Endodermal cell (in vitro differentiated cells): ENCODE results near the gene MLLT3. TPM values are rescaled to one million over a fixed set of nuclear protein-coding genes. Genes with fewer than 3 reads are reported as not detected.
A peak's percentile ranks its signal among the peaks of the same experiment; 100 is the strongest.

Experiments used
- DNase-seq: peaks from one replicate; pipeline ENCODE4 v3.0.0-alpha.2; 2017
- H3K27ac ChIP-seq: 2 replicates; pipeline ENCODE4 v1.5.1; 2013; ENCODE audit warnings: mild to moderate bottlenecking, low read depth, low read length, moderate library complexity
- H3K27me3 ChIP-seq: 2 replicates; pipeline ENCODE4 v1.6.1; 2013; ENCODE audit warnings: mild to moderate bottlenecking, low read length, moderate library complexity; ENCODE audit not compliant: insufficient read depth, control insufficient read depth, poor library complexity, severe bottlenecking
- H3K36me3 ChIP-seq: 2 replicates; pipeline ENCODE4 v1.7.0; 2013; ENCODE audit warnings: mild to moderate bottlenecking, low read length, moderate library complexity; ENCODE audit not compliant: control insufficient read depth, insufficient read depth
- H3K4me1 ChIP-seq: one replicate; pipeline ENCODE4 v1.7.0; 2013; ENCODE audit warnings: low read length; ENCODE audit not compliant: control insufficient read depth, insufficient read depth
- H3K4me3 ChIP-seq: 2 replicates; pipeline ENCODE4 v1.5.1; 2013; ENCODE audit warnings: mild to moderate bottlenecking, low read length, moderate library complexity
- H3K9ac ChIP-seq: 2 replicates; pipeline ENCODE4 v1.6.1; 2013; ENCODE audit warnings: mild to moderate bottlenecking, low read length, moderate library complexity; ENCODE audit not compliant: poor library complexity, severe bottlenecking; ENCODE audit errors: extremely low read depth
- H3K9me3 ChIP-seq: 2 replicates; pipeline ENCODE4 v1.6.1; 2013; ENCODE audit warnings: mild to moderate bottlenecking, low read length, moderate library complexity; ENCODE audit not compliant: control insufficient read depth
- H3K27ac Mint-ChIP-seq: 2 replicates; pipeline ENCODE4 v1.8.0; 2020; ENCODE audit warnings: mixed read lengths
- H3K27me3 Mint-ChIP-seq: 2 replicates; pipeline ENCODE4 v1.8.0; 2021; ENCODE audit warnings: mild to moderate bottlenecking, mixed read lengths; ENCODE audit not compliant: insufficient read depth
- H3K36me3 Mint-ChIP-seq: 2 replicates; pipeline ENCODE4 v1.8.0; 2020; ENCODE audit warnings: low read depth, mixed read lengths
- H3K4me1 Mint-ChIP-seq: 2 replicates; pipeline ENCODE4 v1.8.0; 2020; ENCODE audit warnings: mixed read lengths
- H3K4me3 Mint-ChIP-seq: 2 replicates; pipeline ENCODE4 v1.8.0; 2020; ENCODE audit warnings: mild to moderate bottlenecking, moderate library complexity, mixed read lengths
- H3K9me3 Mint-ChIP-seq: 2 replicates; pipeline ENCODE4 v1.8.0; 2020; ENCODE audit warnings: mild to moderate bottlenecking, mixed read lengths
- CTCF ChIP-seq: fragments of 200-600 bp; sonication (generic); conservative IDR thresholded peaks from 2 replicates; pipeline ENCODE4 v1.5.0; 2021; ENCODE audit warnings: antibody characterized with exemption, mild to moderate bottlenecking
- WGBS, 2 experiments: methylation state at CpG; one replicate each; pipeline versions ENCODE4 v1.1.5 to v1.1.7; 2013; ENCODE audit warnings: missing lambda C conversion rate in 2 of 2, mixed read lengths in 1 of 2; ENCODE audit not compliant: insufficient coverage in 1 of 2, insufficient read length in 1 of 2; 5-methylcytosine and 5-hydroxymethylcytosine counted together
- total RNA-seq, 2 donors: library from RNA; stranded (reverse); fragmentation: NEBNext Ultra II Directional in 1 of 2; extraction: Animal tissue kit (Norgen Biotek cat#: 25700) in 1 of 2; gene quantifications; 2 replicates in 1 of 2; 3 replicates in 1 of 2; pipeline ENCODE4 v1.2.1, GENCODE V29; 2021

Gene MLLT3
- total RNA-seq, 2 donors from 2014 or later, result 5.5 to 12.2 TPM

- H3K27me3 ChIP-seq, result no peaks in the 10 kb centered on the region
- Mint-ChIP-seq H3K9me3 (peaks cover 24% of the 10 kb centered on the region), H3K27me3 (no peaks in the 10 kb centered on the region), H3K36me3 (peaks cover 13% of the 10 kb centered on the region), H3K27ac (no peak overlapping the region), H3K4me1 (peaks cover 3% of the 10 kb centered on the region), H3K4me3 (no peak overlapping the region)
- WGBS, 2 experiments, result 88% methylated on average over 2 of the region's 3 CpGs; no CpG with 5 or more reads in 1 of the 2 experiments
- H3K9me3 ChIP-seq, result peaks cover 15% of the 10 kb centered on the region
- no peak for DNase-seq
- H3K4me3 ChIP-seq, result no peak overlapping the region
- H3K4me1 ChIP-seq, result peaks cover 2% of the 10 kb centered on the region
- no peak for TF ChIP-seq CTCF
- no peak overlapping the region for H3K9ac ChIP-seq
- no peak overlapping the region for H3K27ac ChIP-seq
- H3K36me3 ChIP-seq, result no peaks in the 10 kb centered on the region
Measured at GRCh38 chr9:20545023-20545622, 77.2 kb downstream of the MLLT3 start.

- no peak for TF ChIP-seq CTCF
- Mint-ChIP-seq H3K4me1 (peaks cover 6% of the 10 kb centered on the region), H3K9me3 (peaks cover 38% of the 10 kb centered on the region), H3K27ac (no peak overlapping the region), H3K4me3 (no peak overlapping the region), H3K36me3 (peaks cover 18% of the 10 kb centered on the region), H3K27me3 (no peaks in the 10 kb centered on the region)
- Histone ChIP-seq H3K27ac (no peak overlapping the region), H3K4me1 (peaks cover 2% of the 10 kb centered on the region), H3K36me3 (no peaks in the 10 kb centered on the region), H3K27me3 (no peaks in the 10 kb centered on the region), H3K9ac (no peak overlapping the region), H3K9me3 (peaks cover 30% of the 10 kb centered on the region), H3K4me3 (peak overlapping the region; percentile 36)
- DNase-seq, result no peak
- WGBS, 2 experiments, result 88 to 94% methylated on average over 4 to 5 of the region's 5 CpGs
Measured at GRCh38 chr9:20540169-20540863, 82.0 kb downstream of the MLLT3 start.

GRCh38 chr9:20538956-20539355 lies 83.3 kb downstream of the MLLT3 start:
- TF ChIP-seq CTCF, result no peak
- H3K36me3 Mint-ChIP-seq, result peaks cover 18% of the 10 kb centered on the region

More at GRCh38 chr9:20538956-20539355, 83.3 kb downstream of the MLLT3 start:
- no peak for DNase-seq
- H3K27ac ChIP-seq, result no peak overlapping the region
- H3K9ac ChIP-seq, result no peak overlapping the region
- peaks cover 2% of the 10 kb centered on the region for H3K4me1 ChIP-seq
- H3K4me3 ChIP-seq, result peak overlapping the region; percentile 37
- Mint-ChIP-seq H3K4me1 (peaks cover 3% of the 10 kb centered on the region), H3K4me3 (no peak overlapping the region), H3K9me3 (peaks cover 36% of the 10 kb centered on the region), H3K27me3 (no peaks in the 10 kb centered on the region), H3K27ac (no peak overlapping the region)
- peaks cover 30% of the 10 kb centered on the region for H3K9me3 ChIP-seq
- 83 to 100% methylated on average over 1 of the region's 1 CpG for WGBS, 2 experiments
- no peaks in the 10 kb centered on the region for H3K36me3 ChIP-seq
- no peaks in the 10 kb centered on the region for H3K27me3 ChIP-seq
